ENCODE data around the gene SHROOM4. TPM values are rescaled to one million over a fixed set of nuclear protein-coding genes. Genes with fewer than 3 reads are reported as not detected.

SHROOM4 gene
- polyA plus RNA-seq (ENCODE audit: insufficient read length): 22.0 TPM
- long read RNA-seq, donor 1: 0 reads
- long read RNA-seq, donor 2, partial matches to known transcripts: 5 of 5 reads
- long read RNA-seq, donor 2, other reads (novel, unspliced or antisense): 0 of 5 reads
- long read RNA-seq, donor 3, partial matches to known transcripts: 12 of 12 reads
- long read RNA-seq, donor 3, other reads (novel, unspliced or antisense): 0 of 12 reads
- long read RNA-seq, donor 4: 0 reads
- long read RNA-seq, donor 5: 0 reads
- long read RNA-seq, donor 6: 0 reads
- long read RNA-seq, donor 7, partial matches to known transcripts: 15 of 15 reads
- long read RNA-seq, donor 7, other reads (novel, unspliced or antisense): 0 of 15 reads
- long read RNA-seq, donor 8: 0 reads

- peak; percentile 73 for DNase-seq
These were observed at the start of gene SHROOM4 for GRCh38 chrX:50813843-50814661. TSS of gene SHROOM4 (minus strand) at chrX:50814194. CDS start at chrX:50814018, 176 bp downstream.

- DNase-seq: no peak
These were observed 49.5 kb upstream of the SHROOM4 start for GRCh38 chrX:50863471-50863870.

- no peak for DNase-seq
These were observed 46.5 kb upstream of the SHROOM4 start for GRCh38 chrX:50860518-50860917.

GRCh38 chrX:50858548-50858947, 44.6 kb upstream of the SHROOM4 start:
- DNase-seq: no peak

- DNase-seq: no peak
These were observed 39.4 kb upstream of the SHROOM4 start for GRCh38 chrX:50853399-50853798.

GRCh38 chrX:50852524-50852923, 38.5 kb upstream of the SHROOM4 start:
- no peak for DNase-seq

- no peak for DNase-seq
These were observed 28.2 kb upstream of the SHROOM4 start for GRCh38 chrX:50842221-50842620.

GRCh38 chrX:50839730-50840129, 25.7 kb upstream of the SHROOM4 start:
- no peak for DNase-seq

- no peak for DNase-seq
These were observed 25.0 kb upstream of the SHROOM4 start for GRCh38 chrX:50838820-50839600.

- DNase-seq: no peak
These were observed 14.0 kb upstream of the SHROOM4 start for GRCh38 chrX:50827996-50828395.

- DNase-seq: no peak
These were observed 11.8 kb upstream of the SHROOM4 start for GRCh38 chrX:50825825-50826224.

GRCh38 chrX:50818986-50819385, 5.0 kb upstream of the SHROOM4 start:
- no peak for DNase-seq

GRCh38 chrX:50815120-50815519, 1.1 kb upstream of the SHROOM4 start:
- DNase-seq: no peak

- no peak for DNase-seq
These were observed 707 bp upstream of the SHROOM4 start for GRCh38 chrX:50814701-50815100.

- DNase-seq: no peak
These were observed 775 bp downstream of the SHROOM4 start for GRCh38 chrX:50812995-50813842.

- no peak for DNase-seq
These were observed 8.7 kb downstream of the SHROOM4 start for GRCh38 chrX:50805276-50805675.

- no peak for DNase-seq
These were observed 12.9 kb downstream of the SHROOM4 start for GRCh38 chrX:50801135-50801534.

GRCh38 chrX:50799531-50799961, 14.4 kb downstream of the SHROOM4 start:
- no peak for DNase-seq

GRCh38 chrX:50798783-50799182, 15.2 kb downstream of the SHROOM4 start:
- no peak for DNase-seq

- no peak for DNase-seq
These were observed 26.9 kb downstream of the SHROOM4 start for GRCh38 chrX:50787099-50787498.

- DNase-seq: no peak
These were observed 33.9 kb downstream of the SHROOM4 start for GRCh38 chrX:50780144-50780543.

- no peak for DNase-seq
These were observed 34.3 kb downstream of the SHROOM4 start for GRCh38 chrX:50779694-50780093.
